Neural progenitor cell (in vitro differentiated cells): ENCODE data around the gene MBD4. TPM values are rescaled to one million over a fixed set of nuclear protein-coding genes. Genes with fewer than 3 reads are reported as not detected.

Experiments used
- DNase-seq: peaks from one replicate; pipeline ENCODE4 v3.0.0-alpha.2; 2016; ENCODE audit warnings: low spot score
- H2AFZ ChIP-seq: fragments of 200-600 bp; sonication (generic); replicated peaks from 2 replicates; pipeline ENCODE4 v1.6.1; 2016; ENCODE audit warnings: antibody characterized with exemption
- H3F3A ChIP-seq: fragments of 200-600 bp; sonication (generic); 2 replicates; pipeline ENCODE4 v1.6.1; 2016; ENCODE audit warnings: antibody characterized with exemption, low read depth
- H3K27ac ChIP-seq: fragments of 200-600 bp; sonication (generic); 2 replicates; pipeline ENCODE4 v1.5.1; 2016; ENCODE audit warnings: mild to moderate bottlenecking
- H3K27me3 ChIP-seq: fragments of 200-600 bp; sonication (generic); 2 replicates; pipeline ENCODE4 v1.6.1; 2016; ENCODE audit warnings: mild to moderate bottlenecking, moderate library complexity
- H3K36me3 ChIP-seq: fragments of 200-600 bp; sonication (generic); 2 replicates; pipeline ENCODE4 v1.5.1; 2016
- H3K4me1 ChIP-seq: fragments of 200-600 bp; sonication (generic); 2 replicates; pipeline ENCODE4 v1.6.1; 2016; ENCODE audit warnings: mixed run types
- H3K4me2 ChIP-seq: fragments of 200-600 bp; sonication (generic); 2 replicates; pipeline ENCODE4 v1.6.1; 2016
- H3K4me3 ChIP-seq: fragments of 200-600 bp; sonication (generic); 2 replicates; pipeline ENCODE4 v1.5.1; 2016
- H3K79me2 ChIP-seq: fragments of 200-600 bp; sonication (generic); 2 replicates; pipeline ENCODE4 v1.6.1; 2016; ENCODE audit warnings: low read depth
- H3K9ac ChIP-seq: fragments of 200-600 bp; sonication (generic); 2 replicates; pipeline ENCODE4 v1.6.1; 2016
- H3K9me3 ChIP-seq: fragments of 200-600 bp; sonication (generic); 2 replicates; pipeline ENCODE4 v1.5.1; 2016; ENCODE audit warnings: low read depth
- H4K20me1 ChIP-seq: fragments of 200-600 bp; sonication (generic); 2 replicates; pipeline ENCODE4 v1.6.1; 2016; ENCODE audit warnings: low read depth
- H3K27ac Mint-ChIP-seq: 3 replicates; pipeline ENCODE4 v1.8.0; 2021; ENCODE audit warnings: mixed read lengths
- H3K27me3 Mint-ChIP-seq: 2 replicates; pipeline ENCODE4 v1.8.0; 2022; ENCODE audit warnings: low read depth, mild to moderate bottlenecking, inconsistent platforms, moderate library complexity, mixed read lengths; ENCODE audit not compliant: insufficient read depth
- H3K36me3 Mint-ChIP-seq: 3 replicates; pipeline ENCODE4 v1.8.0; 2021; ENCODE audit warnings: mixed read lengths
- H3K4me1 Mint-ChIP-seq: 3 replicates; pipeline ENCODE4 v1.8.0; 2021; ENCODE audit warnings: mixed read lengths
- H3K4me3 Mint-ChIP-seq: 3 replicates; pipeline ENCODE4 v1.8.0; 2021; ENCODE audit warnings: mild to moderate bottlenecking, moderate library complexity, mixed read lengths
- H3K9me3 Mint-ChIP-seq: 3 replicates; pipeline ENCODE4 v1.8.0; 2020; ENCODE audit warnings: mixed read lengths
- CTCF ChIP-seq: fragments of 200-600 bp; sonication (generic); IDR thresholded peaks from 2 replicates; pipeline ENCODE4 v1.5.1; 2017; ENCODE audit warnings: antibody characterized with exemption, mild to moderate bottlenecking
- EZH2 ChIP-seq: fragments of 200-600 bp; sonication (generic); IDR thresholded peaks from 2 replicates; pipeline ENCODE4 v1.6.1; 2017; ENCODE audit warnings: antibody characterized with exemption, mild to moderate bottlenecking, moderate library complexity
- EZH2phosphoT487 ChIP-seq: fragments of 200-600 bp; sonication (generic); IDR thresholded peaks from 2 replicates; pipeline ENCODE4 v1.6.1; 2017; ENCODE audit warnings: antibody characterized with exemption
- total RNA-seq: library from RNA; depleted of rRNA; stranded (reverse); fragments of >200 nt; gene quantifications from 2 replicates; pipeline ENCODE4 v1.2.3, GENCODE V29; 2015; ENCODE audit warnings: low replicate concordance

The MBD4 gene
- total RNA-seq, 1 donor from 2014 or later, result 46.3 TPM

DNA sequence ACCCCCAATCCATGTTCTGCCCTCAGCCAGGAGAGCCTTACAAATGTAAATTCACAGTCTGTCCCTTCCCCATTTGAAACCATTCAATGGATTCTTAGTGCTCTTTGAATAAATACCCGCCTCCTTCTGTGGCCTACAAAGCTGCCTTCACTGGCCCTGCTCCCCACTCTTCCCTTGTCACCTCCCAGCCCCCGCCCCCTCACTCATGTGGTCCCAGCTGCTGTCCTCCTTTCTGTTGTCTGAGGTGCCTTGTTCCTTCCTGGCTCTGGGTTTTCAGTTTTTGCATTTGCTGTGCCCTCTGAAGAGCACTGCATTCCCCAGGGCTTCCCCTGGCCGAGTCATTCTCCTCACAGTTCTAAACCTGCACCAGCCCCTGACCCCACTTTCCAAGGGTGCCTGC, 14.5 kb downstream of the MBD4 start:
- Histone ChIP-seq H3K36me3 (no peaks in the 10 kb centered on the region), H3K27ac (no peak overlapping the region), H3K27me3 (peaks cover 14% of the 10 kb centered on the region), H4K20me1 (no peaks in the 10 kb centered on the region), H3K9ac (no peak overlapping the region), H3K9me3 (no peaks in the 10 kb centered on the region), H3K79me2 (no peaks in the 10 kb centered on the region), H2AFZ (peak overlapping the region; percentile 10), H3K4me2 (no peak overlapping the region), H3F3A (peaks cover 27% of the 10 kb centered on the region), H3K4me3 (no peak overlapping the region), H3K4me1 (peaks cover 26% of the 10 kb centered on the region)
- Mint-ChIP-seq H3K36me3 (peaks cover 1% of the 10 kb centered on the region), H3K27ac (no peak overlapping the region), H3K4me3 (peak overlapping the region; percentile 28), H3K27me3 (peaks cover 17% of the 10 kb centered on the region), H3K9me3 (no peaks in the 10 kb centered on the region), H3K4me1 (peaks cover 45% of the 10 kb centered on the region)
- TF ChIP-seq CTCF, result no peak
- no peak for TF ChIP-seq EZH2phosphoT487
- no peak for TF ChIP-seq EZH2
- no peak for DNase-seq

GRCh38 chr3:129424185-129424841, 15.4 kb downstream of the MBD4 start:
- no peak for DNase-seq
- Histone ChIP-seq H3K9ac (no peak overlapping the region), H4K20me1 (no peaks in the 10 kb centered on the region), H3K4me2 (no peak overlapping the region), H3K27me3 (peaks cover 14% of the 10 kb centered on the region), H3F3A (peaks cover 20% of the 10 kb centered on the region), H2AFZ (peak overlapping the region; percentile 72), H3K27ac (no peak overlapping the region), H3K9me3 (no peaks in the 10 kb centered on the region), H3K79me2 (no peaks in the 10 kb centered on the region), H3K4me3 (no peak overlapping the region), H3K4me1 (peaks cover 26% of the 10 kb centered on the region), H3K36me3 (no peaks in the 10 kb centered on the region)
- peaks cover 17% of the 10 kb centered on the region for H3K27me3 Mint-ChIP-seq
- TF ChIP-seq CTCF, result no peak
- no peak for TF ChIP-seq EZH2
- TF ChIP-seq EZH2phosphoT487, result no peak
- peaks cover 1% of the 10 kb centered on the region for H3K36me3 Mint-ChIP-seq
- H3K4me1 Mint-ChIP-seq, result peaks cover 44% of the 10 kb centered on the region
- H3K9me3 Mint-ChIP-seq, result no peaks in the 10 kb centered on the region
- H3K27ac Mint-ChIP-seq, result peak overlapping the region; percentile 88
- H3K4me3 Mint-ChIP-seq, result peak overlapping the region; percentile 54

DNA sequence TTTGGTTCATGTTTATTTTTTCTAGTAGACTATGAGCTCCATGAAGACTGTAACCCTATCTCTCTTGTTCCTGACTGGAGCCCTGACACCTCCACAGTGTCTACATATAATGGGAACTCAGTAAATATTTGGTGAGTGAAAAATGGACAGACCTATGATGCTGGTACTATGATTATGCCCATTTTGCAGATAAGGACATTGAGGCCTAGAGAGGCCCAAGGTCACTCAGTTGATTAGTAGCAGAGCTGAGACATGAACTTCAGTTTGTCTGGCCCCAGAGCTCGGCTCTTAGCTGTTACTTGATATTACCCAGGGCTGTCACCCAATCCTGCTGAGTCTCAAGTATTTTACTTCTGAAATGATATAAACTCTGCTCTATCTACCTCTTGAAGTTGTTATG, 16.9 kb downstream of the MBD4 start:
- peaks cover 15% of the 10 kb centered on the region for H3K27me3 Mint-ChIP-seq

More for the DNA sequence above, 16.9 kb downstream of the MBD4 start:
- Mint-ChIP-seq H3K36me3 (no peaks in the 10 kb centered on the region), H3K4me1 (peaks cover 30% of the 10 kb centered on the region), H3K27ac (no peak overlapping the region), H3K4me3 (no peak overlapping the region), H3K9me3 (no peaks in the 10 kb centered on the region)
- Histone ChIP-seq H3K36me3 (no peaks in the 10 kb centered on the region), H3K9me3 (no peaks in the 10 kb centered on the region), H2AFZ (no peak overlapping the region), H3K4me3 (no peak overlapping the region), H3K27me3 (peaks cover 10% of the 10 kb centered on the region), H4K20me1 (no peaks in the 10 kb centered on the region), H3K9ac (no peak overlapping the region), H3K27ac (no peak overlapping the region), H3K79me2 (no peaks in the 10 kb centered on the region), H3F3A (peaks cover 21% of the 10 kb centered on the region), H3K4me2 (no peak overlapping the region), H3K4me1 (peaks cover 28% of the 10 kb centered on the region)
- DNase-seq, result no peak
- no peak for TF ChIP-seq CTCF
- no peak for TF ChIP-seq EZH2phosphoT487
- TF ChIP-seq EZH2, result no peak
